ENCODE measurements around the gene POMT2. TPM values are rescaled to one million over a fixed set of nuclear protein-coding genes. Genes with fewer than 3 reads are reported as not detected.
"Not testable (repeated sequence)": the region's sequence is repeated elsewhere in the genome, so short reads cannot be mapped to it uniquely, and the experiment has no call there.

Gene POMT2
- total RNA-seq, 2 donors from 2014 or later = 8.4 to 101 TPM

GRCh38 chr14:77284466-77284865 lies 36.2 kb downstream of the POMT2 start:
- no peaks in the 10 kb centered on the region for H3K4me1 ChIP-seq (replicated peaks)
- intact Hi-C loops (cut with DNase I) = no loop called here
- H3K4me3 ChIP-seq = no peak overlapping the region
- TF ChIP-seq POLR2AphosphoS5 (IDR thresholded peaks at IDR 0.05) (no peak), POLR2A (IDR thresholded peaks at IDR 0.05) (no peak)
- TF ChIP-seq, protein P1, sequence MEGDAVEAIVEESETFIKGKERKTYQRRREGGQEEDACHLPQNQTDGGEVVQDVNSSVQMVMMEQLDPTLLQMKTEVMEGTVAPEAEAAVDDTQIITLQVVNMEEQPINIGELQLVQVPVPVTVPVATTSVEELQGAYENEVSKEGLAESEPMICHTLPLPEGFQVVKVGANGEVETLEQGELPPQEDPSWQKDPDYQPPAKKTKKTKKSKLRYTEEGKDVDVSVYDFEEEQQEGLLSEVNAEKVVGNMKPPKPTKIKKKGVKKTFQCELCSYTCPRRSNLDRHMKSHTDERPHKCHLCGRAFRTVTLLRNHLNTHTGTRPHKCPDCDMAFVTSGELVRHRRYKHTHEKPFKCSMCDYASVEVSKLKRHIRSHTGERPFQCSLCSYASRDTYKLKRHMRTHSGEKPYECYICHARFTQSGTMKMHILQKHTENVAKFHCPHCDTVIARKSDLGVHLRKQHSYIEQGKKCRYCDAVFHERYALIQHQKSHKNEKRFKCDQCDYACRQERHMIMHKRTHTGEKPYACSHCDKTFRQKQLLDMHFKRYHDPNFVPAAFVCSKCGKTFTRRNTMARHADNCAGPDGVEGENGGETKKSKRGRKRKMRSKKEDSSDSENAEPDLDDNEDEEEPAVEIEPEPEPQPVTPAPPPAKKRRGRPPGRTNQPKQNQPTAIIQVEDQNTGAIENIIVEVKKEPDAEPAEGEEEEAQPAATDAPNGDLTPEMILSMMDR (IDR thresholded peaks at IDR 0.05) = no peak
- H3K27me3 ChIP-seq (replicated peaks; ENCODE audit: insufficient read depth) = no peaks in the 10 kb centered on the region
- 95% methylated on average over 5 of the region's 5 CpGs for WGBS
- H3K36me3 ChIP-seq = peaks cover 0 to 10% of the 10 kb centered on the region in 2 donors
- H3K9me3 ChIP-seq = no peaks in the 10 kb centered on the region
- H3K27ac ChIP-seq = no peak overlapping the region
- no peak for DNase-seq (ENCODE audit: low spot score)

GRCh38 chr14:77284066-77284465 lies 36.6 kb downstream of the POMT2 start:
- H3K27me3 ChIP-seq (replicated peaks; ENCODE audit: insufficient read depth) = no peaks in the 10 kb centered on the region
- H3K9me3 ChIP-seq = no peaks in the 10 kb centered on the region
- DNase-seq (ENCODE audit: low spot score) = no peak
- 82% methylated on average over 4 of the region's 4 CpGs for WGBS
- H3K36me3 ChIP-seq = peaks cover 0 to 10% of the 10 kb centered on the region in 2 donors
- no peak overlapping the region for H3K27ac ChIP-seq
- no peaks in the 10 kb centered on the region for H3K4me1 ChIP-seq (replicated peaks)
- intact Hi-C loops (cut with DNase I) = no loop called here
- no peak overlapping the region for H3K4me3 ChIP-seq
- TF ChIP-seq POLR2AphosphoS5 (IDR thresholded peaks at IDR 0.05) (no peak), POLR2A (IDR thresholded peaks at IDR 0.05) (no peak)
- TF ChIP-seq, protein P1 (IDR thresholded peaks at IDR 0.05) = no peak

GRCh38 chr14:77281852-77282410 lies 38.8 kb downstream of the POMT2 start:
- Histone ChIP-seq H3K27ac (no peak overlapping the region), H3K4me3 (no peak overlapping the region), H3K27me3 (replicated peaks; ENCODE audit: insufficient read depth) (no peaks in the 10 kb centered on the region), H3K4me1 (replicated peaks) (no peaks in the 10 kb centered on the region), H3K9me3 (no peaks in the 10 kb centered on the region), H3K36me3 (peaks cover 0 to 10% of the 10 kb centered on the region in 2 donors)
- 88% methylated on average over 6 of the region's 6 CpGs for WGBS
- intact Hi-C loops (cut with DNase I) = no loop called here
- TF ChIP-seq, protein P1 (IDR thresholded peaks at IDR 0.05) = no peak
- TF ChIP-seq POLR2A (IDR thresholded peaks at IDR 0.05) (no peak), POLR2AphosphoS5 (IDR thresholded peaks at IDR 0.05) (no peak)
- DNase-seq (ENCODE audit: low spot score) = no peak

GRCh38 chr14:77280921-77281320 lies 39.8 kb downstream of the POMT2 start:
- H3K9me3 ChIP-seq; H3K27ac ChIP-seq; H3K4me1 ChIP-seq (replicated peaks); DNase-seq (ENCODE audit: low spot score); H3K27me3 ChIP-seq (replicated peaks; ENCODE audit: insufficient read depth); H3K4me3 ChIP-seq; intact Hi-C loops (cut with DNase I): not testable (repeated sequence)
- 96% methylated on average over 4 of the region's 4 CpGs for WGBS
- H3K36me3 ChIP-seq = peaks cover 0 to 10% of the 10 kb centered on the region in 2 donors

GRCh38 chr14:77279719-77280118 lies 41.0 kb downstream of the POMT2 start:
- intact Hi-C loops (cut with DNase I) = no loop called here
- H3K27ac ChIP-seq = no peak overlapping the region

More at GRCh38 chr14:77279719-77280118, 41.0 kb downstream of the POMT2 start:
- DNase-seq (ENCODE audit: low spot score) = no peak
- H3K27me3 ChIP-seq (replicated peaks; ENCODE audit: insufficient read depth) = no peaks in the 10 kb centered on the region
- no peaks in the 10 kb centered on the region for H3K9me3 ChIP-seq
- TF ChIP-seq, protein P1 (IDR thresholded peaks at IDR 0.05) = no peak
- no peak for TF ChIP-seq POLR2A (IDR thresholded peaks at IDR 0.05)
- TF ChIP-seq POLR2AphosphoS5 (IDR thresholded peaks at IDR 0.05) = no peak
- 90% methylated on average over 11 of the region's 13 CpGs for WGBS
- peaks cover 0 to 6% of the 10 kb centered on the region in 2 donors for H3K36me3 ChIP-seq
- H3K4me3 ChIP-seq = no peak overlapping the region
- H3K4me1 ChIP-seq (replicated peaks) = no peaks in the 10 kb centered on the region
